GM15510 (cell line): Measurements from ENCODE around the gene CAV3.

Experiments used
- POLR2A ChIP-seq: IDR thresholded peaks from 3 replicates; pipeline ENCODE4 v1.6.1; 2011; ENCODE audit warnings: borderline replicate concordance; ENCODE audit not compliant: insufficient read length; ENCODE audit errors: extremely low read depth

CAV3 gene

DNA sequence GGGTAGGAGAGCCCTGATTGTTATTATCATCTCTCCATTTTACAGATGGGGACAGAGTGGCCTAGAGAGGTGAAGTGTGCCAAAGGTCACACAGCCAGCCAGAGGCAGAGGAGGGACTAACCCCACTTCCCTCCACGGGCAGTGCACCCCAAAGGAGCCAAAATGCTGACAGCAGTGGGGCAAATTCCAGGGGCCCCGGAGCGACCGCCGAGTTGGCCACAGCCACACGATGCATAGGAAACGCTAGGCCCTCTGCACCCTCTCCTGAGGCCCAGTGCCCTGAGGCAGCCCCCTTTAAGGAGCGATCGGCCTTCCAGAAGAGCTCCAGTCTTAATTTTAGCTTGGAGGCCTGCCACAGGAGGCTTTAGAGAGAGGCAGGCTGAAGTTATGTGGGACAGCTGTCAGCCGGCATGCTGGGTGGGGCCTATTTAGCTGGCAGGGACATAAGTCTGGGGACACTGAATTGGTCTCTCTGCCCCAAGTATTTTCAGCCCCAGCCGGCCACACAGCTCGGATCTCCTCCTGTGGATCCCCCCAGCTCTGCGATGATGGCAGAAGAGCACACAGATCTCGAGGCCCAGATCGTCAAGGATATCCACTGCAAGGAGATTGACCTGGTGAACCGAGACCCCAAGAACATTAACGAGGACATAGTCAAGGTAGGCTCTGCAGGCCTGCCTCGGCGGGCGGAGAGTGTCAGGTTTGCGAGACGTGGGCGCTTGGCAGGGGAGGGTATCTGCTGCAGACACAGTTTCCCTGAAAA is at the start of gene CAV3:
Gene CAV3, plus strand, starts transcription at position 471 of the 763 bp plus-strand sequence. Its CDS starts 75 bp downstream, at position 546.
- TF ChIP-seq POLR2A: no peak

DNA sequence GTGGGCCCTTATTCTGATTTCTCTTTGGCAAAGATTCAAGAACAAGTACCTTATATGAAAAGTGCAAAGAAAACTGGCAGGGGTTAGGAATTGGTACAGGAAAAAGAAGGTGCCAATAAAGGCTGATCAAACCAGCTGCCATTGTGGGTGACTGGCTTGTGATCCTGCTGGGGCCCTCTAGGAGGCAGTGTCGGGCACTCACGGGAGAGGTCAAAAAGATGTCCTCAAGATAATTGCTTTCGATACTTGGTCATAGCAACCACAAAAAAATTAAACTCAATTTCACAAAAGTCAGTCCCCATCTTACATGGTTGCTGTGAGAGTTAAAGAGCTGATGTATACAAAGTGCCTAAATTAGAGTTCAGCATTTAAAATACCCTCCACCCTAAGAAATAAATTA is 31.0 kb upstream of the CAV3 start:
- TF ChIP-seq POLR2A: no peak

DNA sequence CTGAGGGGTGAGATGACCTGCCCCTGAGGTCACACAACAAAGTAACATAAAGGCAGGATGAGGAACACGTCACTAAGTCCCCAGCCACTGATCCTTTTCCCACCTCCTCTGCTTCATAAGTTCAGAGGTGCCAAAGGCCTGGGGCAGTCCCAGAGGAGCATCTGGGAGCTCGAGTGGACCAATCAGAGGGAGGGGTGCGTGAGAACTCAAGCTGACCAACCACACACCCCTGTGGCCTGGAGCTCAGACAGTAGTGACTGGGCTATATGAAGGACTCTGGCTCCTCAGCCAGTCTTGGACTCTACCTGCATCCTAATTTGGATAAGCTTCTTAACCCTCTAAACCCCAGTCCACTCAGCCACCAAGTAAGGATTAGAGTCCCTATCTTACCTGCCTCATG is 28.0 kb upstream of the CAV3 start:
- no peak for TF ChIP-seq POLR2A

DNA sequence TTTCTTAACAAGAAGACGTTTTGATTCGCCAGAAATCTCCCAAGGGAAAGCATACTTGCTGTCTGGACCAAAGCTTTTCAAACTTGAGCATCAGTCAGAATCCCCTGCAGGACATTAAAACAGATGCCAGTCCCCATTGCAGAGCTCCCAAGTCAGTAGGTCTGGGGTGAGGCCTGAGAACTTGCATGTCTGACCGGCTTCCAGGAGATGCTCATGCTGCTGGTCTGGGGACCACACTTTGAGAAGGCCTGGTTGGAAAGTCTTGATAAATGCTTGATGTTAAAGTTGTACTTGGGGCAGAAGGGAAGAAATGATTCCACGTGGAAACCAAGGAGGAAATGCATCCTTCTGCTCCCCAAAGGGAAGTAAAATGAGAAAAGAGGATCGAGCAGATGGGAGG is 24.3 kb upstream of the CAV3 start:
- TF ChIP-seq POLR2A: no peak

DNA sequence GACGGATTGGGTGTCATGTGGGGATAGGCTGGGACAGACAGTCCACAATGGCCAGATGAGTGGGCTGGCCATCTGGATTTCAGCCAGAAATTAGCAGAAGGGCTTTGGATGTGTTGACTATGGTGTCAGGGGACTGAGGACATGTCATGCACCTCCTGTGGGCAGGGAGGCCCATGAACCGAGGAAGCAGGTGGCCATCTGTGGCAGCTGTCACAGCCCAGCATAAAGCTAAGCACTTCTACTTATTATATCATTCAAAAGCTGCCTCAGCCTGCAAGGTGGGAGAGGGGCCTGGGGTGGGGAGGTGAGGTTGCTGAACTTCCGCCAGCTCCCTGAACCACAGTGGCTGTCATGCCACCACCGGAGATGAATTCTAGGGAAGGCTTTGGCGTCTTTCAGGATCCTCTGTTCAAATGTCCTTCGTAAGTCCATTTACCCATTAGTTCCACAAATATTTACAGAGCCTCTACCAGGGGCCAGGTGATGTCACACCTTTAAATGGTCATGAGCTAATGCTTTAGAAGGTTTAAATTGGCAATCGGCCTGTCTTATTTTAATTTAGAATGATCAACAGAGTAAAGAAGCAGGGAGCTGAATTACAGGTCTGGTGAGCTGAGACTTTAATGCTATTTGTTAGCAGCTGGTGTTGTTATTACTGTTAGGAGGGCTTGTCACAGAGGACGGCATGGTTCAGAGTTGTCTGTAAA is 23.6 kb upstream of the CAV3 start:
- no peak for TF ChIP-seq POLR2A

DNA sequence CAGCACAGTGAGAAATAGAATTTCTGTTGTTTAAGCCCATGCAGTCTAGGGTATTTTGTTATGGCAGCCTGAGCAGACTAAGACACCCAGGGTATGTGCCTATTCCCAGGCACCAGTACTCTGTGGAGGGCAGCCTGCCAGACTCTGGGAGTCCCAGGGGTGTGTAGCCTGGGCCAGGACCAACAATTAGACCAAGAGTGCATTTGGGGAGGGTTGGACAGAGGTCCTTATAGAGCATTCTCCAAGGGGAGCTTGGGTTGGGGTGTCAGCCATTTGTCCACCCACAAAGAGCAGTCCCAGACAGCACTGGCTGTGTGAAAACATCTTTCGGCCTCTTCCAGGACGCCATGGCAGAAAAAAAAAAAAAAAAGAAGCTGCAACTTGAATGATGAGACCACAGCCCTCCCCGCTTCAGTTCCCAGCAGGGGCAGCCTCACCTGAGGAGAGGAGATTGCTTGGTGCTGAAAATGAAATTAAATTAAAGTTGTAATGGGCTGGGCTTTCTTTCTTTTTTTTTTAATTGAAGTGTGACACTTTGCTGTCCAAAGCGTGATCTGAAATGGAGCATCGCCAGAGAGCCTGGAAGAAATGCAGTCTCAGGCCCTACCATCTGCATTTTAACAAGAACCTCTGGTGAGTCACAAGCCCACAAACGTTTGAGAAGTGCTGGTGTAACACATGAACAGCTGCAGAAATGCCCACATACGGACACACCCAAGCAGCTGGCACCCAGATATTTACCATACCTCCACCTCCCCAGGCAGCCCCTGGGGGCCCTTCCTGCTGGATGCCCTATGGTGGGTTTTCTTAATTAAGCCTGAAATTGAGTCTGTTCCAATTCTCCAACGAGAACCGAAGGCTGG is 21.3 kb upstream of the CAV3 start:
- TF ChIP-seq POLR2A: no peak

DNA sequence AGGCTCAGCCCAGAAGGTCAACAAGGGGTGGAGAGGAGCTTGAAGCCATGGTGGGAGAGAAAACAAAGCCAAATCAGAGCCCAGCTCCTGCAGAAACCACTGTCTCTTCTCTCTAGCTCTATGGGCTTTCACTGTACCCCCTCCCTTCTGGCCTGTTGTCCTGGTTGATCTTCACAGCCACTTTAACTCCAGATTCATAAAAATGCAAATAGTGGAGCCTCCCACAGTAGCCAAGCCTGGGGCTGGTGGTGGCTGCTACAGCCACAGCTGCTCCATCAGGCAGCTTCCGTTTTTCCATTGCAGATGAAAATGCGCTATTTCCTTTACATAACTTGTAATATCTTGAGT is 20.7 kb upstream of the CAV3 start:
- no peak for TF ChIP-seq POLR2A

DNA sequence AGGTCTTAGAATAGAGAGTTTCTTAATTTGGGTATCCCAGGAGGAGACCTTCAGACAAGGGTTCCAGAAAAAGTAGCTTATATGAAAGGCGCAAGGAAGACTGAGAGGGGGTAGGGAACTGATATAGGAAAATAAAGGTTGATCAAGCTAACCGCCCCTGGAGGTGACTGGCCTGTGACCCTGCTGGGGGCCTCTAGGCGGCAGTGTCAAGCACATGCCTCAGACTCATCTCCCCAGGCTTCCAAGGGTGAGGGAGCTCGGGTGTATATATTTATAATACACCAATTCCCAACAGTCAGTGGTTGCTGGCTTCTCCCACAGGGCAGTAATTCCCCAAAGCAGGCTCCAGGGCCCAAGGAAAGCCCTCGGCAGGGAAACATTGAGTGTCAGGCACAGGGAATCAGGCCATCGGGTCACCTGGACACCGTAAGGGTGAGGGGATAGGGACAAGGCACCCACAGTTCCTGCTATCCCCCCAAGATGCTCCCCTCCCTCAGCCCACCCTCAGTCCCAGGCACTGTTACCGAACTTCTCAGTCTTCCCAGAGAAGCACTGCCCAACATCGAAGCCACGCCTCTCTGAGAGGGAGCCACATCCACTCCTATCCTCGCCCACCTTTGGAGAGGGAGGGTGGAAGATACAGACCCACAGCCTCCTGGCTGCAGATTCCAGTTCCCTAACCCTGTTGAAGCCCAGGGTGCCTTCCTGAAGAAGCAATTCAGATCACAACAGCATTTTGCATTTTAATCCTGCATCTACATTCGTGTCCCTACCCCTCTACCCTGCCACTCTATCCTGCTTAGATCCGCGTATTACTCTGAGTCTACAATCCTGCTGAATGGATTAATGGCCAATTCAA is 19.5 kb upstream of the CAV3 start:
- no peak for TF ChIP-seq POLR2A

DNA sequence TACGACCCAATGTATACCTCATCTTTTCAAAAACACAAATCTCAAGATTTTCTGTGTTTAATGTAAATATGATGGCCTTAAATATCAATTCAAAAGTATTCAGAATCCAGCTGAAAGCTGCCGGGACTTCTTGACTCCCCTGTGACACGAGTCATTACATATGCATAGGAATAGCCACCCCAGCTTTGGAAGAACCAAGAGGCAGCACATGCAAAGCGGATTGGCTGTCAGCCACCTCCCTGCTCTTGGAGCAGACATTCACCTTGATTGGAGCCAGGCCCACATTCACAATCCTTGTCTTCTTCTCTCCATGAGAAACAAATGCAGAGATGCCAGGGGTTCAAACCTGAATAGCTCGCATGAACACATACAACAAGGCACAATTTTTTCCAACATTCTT is 10.8 kb upstream of the CAV3 start:
- no peak for TF ChIP-seq POLR2A

DNA sequence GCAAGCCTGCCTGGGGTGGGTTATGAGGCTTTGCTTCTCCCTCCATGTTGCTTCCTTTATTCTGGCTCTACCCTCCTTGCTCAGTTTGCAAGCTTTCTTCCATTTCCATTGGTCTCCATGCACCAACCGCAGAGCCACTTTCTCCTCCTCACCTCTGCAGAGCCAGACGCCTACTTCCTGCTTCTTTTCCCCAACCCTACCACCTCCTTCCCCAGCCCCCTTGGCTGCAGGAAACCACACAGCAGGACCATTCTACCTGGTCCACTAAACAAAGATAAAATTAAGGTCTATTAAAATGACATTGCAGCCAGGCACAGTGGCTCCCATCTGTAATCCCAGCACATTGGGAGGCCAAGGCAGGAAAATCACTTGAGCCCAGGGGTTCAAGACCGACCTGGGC is 10.0 kb upstream of the CAV3 start:
- TF ChIP-seq POLR2A: no peak

DNA sequence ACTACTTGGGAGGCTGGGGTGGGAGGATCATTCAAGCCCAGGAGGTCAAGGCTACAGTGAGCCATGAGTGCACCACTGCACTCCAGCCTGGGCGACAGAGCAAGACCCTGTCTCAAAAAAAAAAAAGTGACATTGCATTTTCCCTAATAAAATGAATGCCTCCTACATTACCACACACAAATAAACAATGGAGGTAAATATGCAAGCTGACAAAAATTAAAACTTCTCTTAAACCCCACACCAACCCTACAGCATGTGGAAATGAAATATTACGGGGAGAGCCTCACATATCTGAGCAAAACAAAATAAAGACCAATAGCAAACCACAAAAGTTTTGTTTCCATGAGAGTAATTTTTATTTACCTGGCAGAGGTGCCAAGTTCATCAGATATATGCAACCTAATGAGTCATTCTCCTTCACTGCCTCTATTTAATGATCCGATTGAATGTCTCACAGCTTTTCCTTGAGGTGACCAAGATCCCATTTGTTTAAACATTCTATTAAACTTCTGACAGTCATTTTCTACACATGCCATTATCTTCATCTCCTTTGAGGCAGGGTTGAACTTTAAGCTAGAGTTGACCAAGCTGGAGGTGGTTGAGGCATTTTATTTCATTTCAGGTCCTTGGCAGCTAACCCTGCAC is 9.4 kb upstream of the CAV3 start:
- no peak for TF ChIP-seq POLR2A

DNA sequence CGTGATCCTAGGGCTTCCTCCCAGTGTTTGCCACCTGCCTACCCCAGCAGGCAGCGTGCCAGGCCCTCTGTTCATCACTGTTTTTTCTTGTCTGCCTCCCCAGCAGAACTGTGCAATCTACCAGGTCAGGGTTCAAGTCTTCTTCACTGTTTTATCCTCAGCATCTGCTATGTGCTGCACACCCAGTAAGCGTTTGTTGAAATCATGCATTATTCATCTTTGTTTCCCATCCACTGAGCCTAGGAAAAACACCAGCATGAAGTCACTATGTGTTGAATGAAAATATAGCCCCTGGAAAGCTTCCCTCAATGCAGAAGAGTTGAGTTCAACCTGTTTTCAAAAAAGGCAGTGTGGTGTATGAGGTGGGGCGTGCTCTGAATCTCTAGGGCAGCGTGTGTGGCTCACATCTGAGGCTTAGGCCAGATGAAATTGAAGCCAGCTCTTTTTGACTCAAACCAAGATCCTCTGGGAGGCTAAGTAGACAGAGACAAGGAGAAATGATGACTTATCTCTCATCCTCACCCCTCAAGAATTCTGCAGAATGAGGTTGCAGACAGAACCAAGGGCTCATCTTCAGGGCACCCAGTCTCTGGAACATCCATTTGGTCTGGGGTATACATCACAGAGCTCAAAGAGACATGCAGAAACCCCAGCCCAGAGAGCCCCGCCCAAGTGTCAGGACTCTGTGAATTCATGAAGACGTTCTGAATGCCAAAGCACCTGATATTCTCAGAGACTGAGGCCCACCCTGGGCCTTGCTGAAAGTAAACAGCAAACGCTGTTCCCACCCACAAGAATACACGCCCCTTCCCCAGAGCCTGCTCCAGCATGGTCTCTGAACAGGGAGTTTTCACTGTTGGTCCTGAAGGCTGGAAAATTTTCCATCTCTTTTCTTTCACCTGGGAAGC is 5.7 kb upstream of the CAV3 start:
- no peak for TF ChIP-seq POLR2A

DNA sequence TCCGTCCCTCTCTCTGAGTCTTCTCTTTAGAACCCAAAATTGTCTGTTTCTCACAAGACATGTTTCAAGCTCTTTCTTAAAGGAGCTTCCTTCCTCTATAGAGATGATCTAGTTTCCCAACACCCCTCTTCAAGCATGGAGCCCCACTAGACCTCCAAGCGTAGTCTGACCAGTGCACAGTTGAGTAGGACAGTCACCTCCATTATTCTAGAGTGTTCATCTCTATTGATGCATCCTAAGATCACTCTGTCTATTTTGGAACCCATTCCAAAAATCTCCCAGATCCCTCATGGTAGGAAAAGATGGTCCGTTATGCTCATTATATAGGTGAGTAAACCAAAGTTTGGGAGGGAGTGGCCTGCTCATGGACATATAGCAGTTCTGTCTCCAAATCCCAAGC is 4.1 kb upstream of the CAV3 start:
- no peak for TF ChIP-seq POLR2A
